HEK293 (cell line): ENCODE data around the gene PCDHB4.

Experiments
- ZNF121 ChIP-seq: fragments of 450-650 bp; formaldehyde crosslinking; IDR thresholded peaks from 2 replicates; pipeline ENCODE4 v1.5.1; 2016; ENCODE audit warnings: missing biosample characterization, missing genetic modification characterization
- ZNF184 ChIP-seq: fragments of 450-650 bp; IDR thresholded peaks from 2 replicates; pipeline ENCODE4 v1.5.1; 2018; ENCODE audit warnings: missing biosample characterization, mild to moderate bottlenecking, missing genetic modification characterization
- ZNF24 ChIP-seq: fragments of 450-650 bp; formaldehyde crosslinking; IDR thresholded peaks from 2 replicates; pipeline ENCODE4 v1.5.1; 2016; ENCODE audit warnings: missing biosample characterization, missing genetic modification characterization
- ZNF274 ChIP-seq, 2 experiments: fragments of 200-500 bp in 1 of 2; fragments of 450-650 bp in 1 of 2; sonication (Bioruptor generic) in 1 of 2; formaldehyde crosslinking in 1 of 2; IDR thresholded peaks; 2 replicates each; pipeline versions ENCODE4 v1.5.1 to v1.6.1; 2014 to 2016; ENCODE audit warnings: borderline replicate concordance in 1 of 2, inconsistent platforms in 1 of 2, low read length in 1 of 2, missing biosample characterization in 1 of 2, missing genetic modification characterization in 1 of 2
- ZNF311 ChIP-seq: fragments of 450-650 bp; formaldehyde crosslinking; IDR thresholded peaks from 2 replicates; pipeline ENCODE4 v1.5.1; 2017; ENCODE audit warnings: missing biosample characterization, missing genetic modification characterization, borderline replicate concordance
- ZNF629 ChIP-seq: fragments of 450-650 bp; formaldehyde crosslinking; IDR thresholded peaks from 2 replicates; pipeline ENCODE4 v1.5.1; 2017; ENCODE audit warnings: missing biosample characterization, missing genetic modification characterization
- ZNF660 ChIP-seq: fragments of 450-650 bp; IDR thresholded peaks from 2 replicates; pipeline ENCODE4 v1.5.1; 2018; ENCODE audit warnings: missing biosample characterization, mild to moderate bottlenecking, missing genetic modification characterization
- TF ChIP-seq, protein P1 (sequence below): fragments of 450-650 bp; formaldehyde crosslinking; IDR thresholded peaks from 2 replicates; pipeline ENCODE4 v1.5.1; 2016; ENCODE audit warnings: missing biosample characterization, missing genetic modification characterization
- TF ChIP-seq, protein P2 (sequence below): IDR thresholded peaks from 2 replicates; pipeline ENCODE4 v1.6.1; 2011; ENCODE audit warnings: mild to moderate bottlenecking, low read depth, low read length, borderline replicate concordance
- TF ChIP-seq, protein P3 (sequence below): sonication (generic); formaldehyde crosslinking; IDR thresholded peaks from 2 replicates; pipeline ENCODE4 v1.8.1; 2022; ENCODE audit warnings: mild to moderate bottlenecking, moderate library complexity, missing genetic modification reagents
- TF ChIP-seq, protein P4 (sequence below): fragments of 450-650 bp; formaldehyde crosslinking; IDR thresholded peaks from 2 replicates; pipeline ENCODE4 v1.5.1; 2016; ENCODE audit warnings: missing biosample characterization, missing genetic modification characterization

DNA sequence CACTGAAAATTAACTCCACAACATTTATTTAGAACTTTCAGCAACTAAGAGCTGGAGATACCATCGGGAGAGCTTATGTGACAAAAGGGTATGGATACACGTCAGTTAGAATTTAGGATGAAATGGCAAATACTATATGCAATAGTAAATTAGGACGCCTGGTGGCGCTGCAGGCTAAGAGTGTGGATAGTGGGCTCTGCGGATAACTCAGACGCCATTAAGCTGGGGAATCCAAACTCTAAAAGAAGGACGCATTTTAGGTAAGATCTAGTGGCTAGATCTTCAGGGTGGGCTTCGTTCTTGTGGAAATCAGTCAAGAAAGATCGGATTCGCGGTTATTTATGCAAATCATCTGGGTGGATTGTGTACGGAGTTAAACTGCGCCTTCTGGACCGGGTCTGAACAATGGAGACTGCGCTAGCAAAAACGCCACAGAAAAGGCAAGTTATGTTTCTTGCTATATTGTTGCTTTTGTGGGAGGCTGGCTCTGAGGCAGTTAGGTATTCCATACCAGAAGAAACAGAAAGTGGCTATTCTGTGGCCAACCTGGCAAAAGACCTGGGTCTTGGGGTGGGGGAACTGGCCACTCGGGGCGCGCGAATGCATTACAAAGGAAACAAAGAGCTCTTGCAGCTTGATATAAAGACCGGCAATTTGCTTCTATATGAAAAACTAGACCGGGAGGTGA, 13.6 kb downstream of the PCDHB4 start, which contains the start of gene PCDHB5:
- TF ChIP-seq, protein P1, sequence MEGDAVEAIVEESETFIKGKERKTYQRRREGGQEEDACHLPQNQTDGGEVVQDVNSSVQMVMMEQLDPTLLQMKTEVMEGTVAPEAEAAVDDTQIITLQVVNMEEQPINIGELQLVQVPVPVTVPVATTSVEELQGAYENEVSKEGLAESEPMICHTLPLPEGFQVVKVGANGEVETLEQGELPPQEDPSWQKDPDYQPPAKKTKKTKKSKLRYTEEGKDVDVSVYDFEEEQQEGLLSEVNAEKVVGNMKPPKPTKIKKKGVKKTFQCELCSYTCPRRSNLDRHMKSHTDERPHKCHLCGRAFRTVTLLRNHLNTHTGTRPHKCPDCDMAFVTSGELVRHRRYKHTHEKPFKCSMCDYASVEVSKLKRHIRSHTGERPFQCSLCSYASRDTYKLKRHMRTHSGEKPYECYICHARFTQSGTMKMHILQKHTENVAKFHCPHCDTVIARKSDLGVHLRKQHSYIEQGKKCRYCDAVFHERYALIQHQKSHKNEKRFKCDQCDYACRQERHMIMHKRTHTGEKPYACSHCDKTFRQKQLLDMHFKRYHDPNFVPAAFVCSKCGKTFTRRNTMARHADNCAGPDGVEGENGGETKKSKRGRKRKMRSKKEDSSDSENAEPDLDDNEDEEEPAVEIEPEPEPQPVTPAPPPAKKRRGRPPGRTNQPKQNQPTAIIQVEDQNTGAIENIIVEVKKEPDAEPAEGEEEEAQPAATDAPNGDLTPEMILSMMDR (tag by site-specific recombination): no peak
- TF ChIP-seq ZNF629 (tag by site-specific recombination) (no peak), ZNF311 (tag by site-specific recombination) (no peak), ZNF24 (tag by site-specific recombination) (no peak), ZNF121 (tag by site-specific recombination) (no peak), ZNF274 (IDR thresholded peaks at IDR 0.05; ENCODE audit: low read length) (no peak), ZNF274 (tag by site-specific recombination; IDR thresholded peaks at IDR 0.05; ENCODE audit: borderline replicate concordance) (no peak), ZNF660 (tag by site-specific recombination) (no peak), ZNF184 (no peak)
- TF ChIP-seq, protein P2, sequence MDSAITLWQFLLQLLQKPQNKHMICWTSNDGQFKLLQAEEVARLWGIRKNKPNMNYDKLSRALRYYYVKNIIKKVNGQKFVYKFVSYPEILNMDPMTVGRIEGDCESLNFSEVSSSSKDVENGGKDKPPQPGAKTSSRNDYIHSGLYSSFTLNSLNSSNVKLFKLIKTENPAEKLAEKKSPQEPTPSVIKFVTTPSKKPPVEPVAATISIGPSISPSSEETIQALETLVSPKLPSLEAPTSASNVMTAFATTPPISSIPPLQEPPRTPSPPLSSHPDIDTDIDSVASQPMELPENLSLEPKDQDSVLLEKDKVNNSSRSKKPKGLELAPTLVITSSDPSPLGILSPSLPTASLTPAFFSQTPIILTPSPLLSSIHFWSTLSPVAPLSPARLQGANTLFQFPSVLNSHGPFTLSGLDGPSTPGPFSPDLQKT: no peak
- TF ChIP-seq, protein P3, sequence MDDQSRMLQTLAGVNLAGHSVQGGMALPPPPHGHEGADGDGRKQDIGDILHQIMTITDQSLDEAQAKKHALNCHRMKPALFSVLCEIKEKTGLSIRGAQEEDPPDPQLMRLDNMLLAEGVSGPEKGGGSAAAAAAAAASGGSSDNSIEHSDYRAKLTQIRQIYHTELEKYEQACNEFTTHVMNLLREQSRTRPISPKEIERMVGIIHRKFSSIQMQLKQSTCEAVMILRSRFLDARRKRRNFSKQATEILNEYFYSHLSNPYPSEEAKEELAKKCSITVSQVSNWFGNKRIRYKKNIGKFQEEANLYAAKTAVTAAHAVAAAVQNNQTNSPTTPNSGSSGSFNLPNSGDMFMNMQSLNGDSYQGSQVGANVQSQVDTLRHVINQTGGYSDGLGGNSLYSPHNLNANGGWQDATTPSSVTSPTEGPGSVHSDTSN (CRISPR knock-in tag): no peak
- TF ChIP-seq, protein P4, sequence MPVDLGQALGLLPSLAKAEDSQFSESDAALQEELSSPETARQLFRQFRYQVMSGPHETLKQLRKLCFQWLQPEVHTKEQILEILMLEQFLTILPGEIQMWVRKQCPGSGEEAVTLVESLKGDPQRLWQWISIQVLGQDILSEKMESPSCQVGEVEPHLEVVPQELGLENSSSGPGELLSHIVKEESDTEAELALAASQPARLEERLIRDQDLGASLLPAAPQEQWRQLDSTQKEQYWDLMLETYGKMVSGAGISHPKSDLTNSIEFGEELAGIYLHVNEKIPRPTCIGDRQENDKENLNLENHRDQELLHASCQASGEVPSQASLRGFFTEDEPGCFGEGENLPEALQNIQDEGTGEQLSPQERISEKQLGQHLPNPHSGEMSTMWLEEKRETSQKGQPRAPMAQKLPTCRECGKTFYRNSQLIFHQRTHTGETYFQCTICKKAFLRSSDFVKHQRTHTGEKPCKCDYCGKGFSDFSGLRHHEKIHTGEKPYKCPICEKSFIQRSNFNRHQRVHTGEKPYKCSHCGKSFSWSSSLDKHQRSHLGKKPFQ (tag by site-specific recombination): no peak
